HEK293T (cell line): ENCODE measurements around the gene RAPGEF1.
A peak's percentile ranks its signal among the peaks of the same experiment; 100 is the strongest.

ENCODE experiments used
- CTCF ChIA-PET: fragments of 350-600 bp; formaldehyde crosslinking; extraction: SDS; loops from one replicate; lab custom pipeline; 2021; ENCODE audit warnings: antibody characterized with exemption, inconsistent platforms; lab: Yijun Ruan, JAX
- POLR2A ChIA-PET: fragments of 350-600 bp; formaldehyde crosslinking; extraction: SDS; loops from one replicate; lab custom pipeline; 2020; ENCODE audit warnings: antibody characterized with exemption, inconsistent platforms; lab: Yijun Ruan, JAX
- DNase-seq: peaks from one replicate; pipeline ENCODE4 v3.0.0; 2012; ENCODE audit warnings: mixed read lengths; ENCODE audit errors: extremely low spot score
- ARNT ChIP-seq: fragments of 450-650 bp; IDR thresholded peaks from 2 replicates; pipeline ENCODE4 v1.6.1; 2017; ENCODE audit warnings: mild to moderate bottlenecking
- BHLHE40 ChIP-seq: fragments of 450-650 bp; IDR thresholded peaks from 2 replicates; pipeline ENCODE4 v1.6.1; 2016; ENCODE audit warnings: mild to moderate bottlenecking, moderate library complexity, borderline replicate concordance
- CTBP1 ChIP-seq: fragments of 450-650 bp; IDR thresholded peaks from 2 replicates; pipeline ENCODE4 v1.6.1; 2016; ENCODE audit warnings: borderline replicate concordance
- ELF4 ChIP-seq: fragments of 450-650 bp; IDR thresholded peaks from 2 replicates; pipeline ENCODE4 v1.6.1; 2017; ENCODE audit warnings: antibody characterized with exemption
- FOXA1 ChIP-seq: fragments of 450-650 bp; IDR thresholded peaks from 2 replicates; pipeline ENCODE4 v1.6.1; 2016; ENCODE audit warnings: mild to moderate bottlenecking
- FOXK2 ChIP-seq: fragments of 450-650 bp; IDR thresholded peaks from 2 replicates; pipeline ENCODE4 v1.6.1; 2016; ENCODE audit warnings: mild to moderate bottlenecking
- FOXM1 ChIP-seq: fragments of 450-650 bp; IDR thresholded peaks from 2 replicates; pipeline ENCODE4 v1.6.1; 2017; ENCODE audit warnings: mild to moderate bottlenecking, borderline replicate concordance
- HDGF ChIP-seq: fragments of 450-650 bp; IDR thresholded peaks from 2 replicates; pipeline ENCODE4 v1.6.1; 2017; ENCODE audit warnings: antibody characterized with exemption, borderline replicate concordance
- L3MBTL2 ChIP-seq: fragments of 450-650 bp; conservative IDR thresholded peaks from 2 replicates; pipeline ENCODE4 v1.6.1; 2016; ENCODE audit warnings: mild to moderate bottlenecking
- LEF1 ChIP-seq: fragments of 450-650 bp; IDR thresholded peaks from 2 replicates; pipeline ENCODE4 v1.6.1; 2017; ENCODE audit warnings: mild to moderate bottlenecking, borderline replicate concordance
- NFRKB ChIP-seq: fragments of 450-650 bp; IDR thresholded peaks from 2 replicates; pipeline ENCODE4 v1.6.1; 2016; ENCODE audit warnings: mild to moderate bottlenecking, moderate library complexity
- PKNOX1 ChIP-seq: fragments of 450-650 bp; IDR thresholded peaks from 2 replicates; pipeline ENCODE4 v1.6.1; 2016
- SP1 ChIP-seq: fragments of 450-650 bp; IDR thresholded peaks from 2 replicates; pipeline ENCODE4 v1.6.1; 2017
- SUZ12 ChIP-seq: fragments of 450-650 bp; IDR thresholded peaks from 2 replicates; pipeline ENCODE4 v1.6.1; 2016; ENCODE audit warnings: mild to moderate bottlenecking
- TARDBP ChIP-seq: fragments of 450-650 bp; IDR thresholded peaks from 2 replicates; pipeline ENCODE4 v1.6.1; 2016
- ZNF384 ChIP-seq: fragments of 450-650 bp; IDR thresholded peaks from 2 replicates; pipeline ENCODE4 v1.6.1; 2016

RAPGEF1 gene

GRCh38 chr9:131537946-131538345 is 201.9 kb downstream of the RAPGEF1 start:
- TF ChIP-seq CTBP1 (no peak), SP1 (no peak), HDGF (no peak), SUZ12 (no peak), LEF1 (no peak), L3MBTL2 (no peak), ARNT (no peak), ELF4 (no peak), FOXM1 (no peak), FOXA1 (no peak), NFRKB (no peak), PKNOX1 (no peak), FOXK2 (no peak), ZNF384 (no peak)
- ChIA-PET POLR2A (no interaction called here), CTCF (no interaction called here)
- DNase-seq, result no peak

- POLR2A ChIA-PET, result no interaction called here
- TF ChIP-seq NFRKB (no peak), PKNOX1 (peak; percentile 29; the same call in 1 of the 2 replicates)
- DNase-seq, result no peak
- CTCF ChIA-PET, result no interaction called here
Observed at GRCh38 chr9:131534721-131535237, 205.1 kb downstream of the RAPGEF1 start.

- POLR2A ChIA-PET, result interaction anchor here (1.0 to 1.8 kb wide), 4 partner anchors 13 to 214 kb away, joined by 3 to 6 read pairs (median 4); partner anchors contain the start of gene PRRT1B
Observed at GRCh38 chr9:131530920-131531832, 208.7 kb downstream of the RAPGEF1 start, which contains the start of gene UCK1. Gene UCK1 (minus strand): TSS chr9:131531263. CDS start chr9:131531174, 89 bp downstream.

GRCh38 chr9:131530546-131530919 is 209.3 kb downstream of the RAPGEF1 start:
- peak; percentile 66 for DNase-seq
- POLR2A ChIA-PET, result interaction anchor here (1.0 to 1.3 kb wide), 3 partner anchors 14 to 214 kb away, joined by 3 to 4 read pairs (median 3); partner anchors contain the start of gene PRRT1B

More at GRCh38 chr9:131530920-131531832, 208.7 kb downstream of the RAPGEF1 start, which contains the start of gene UCK1:
- peak; percentile 97 for DNase-seq
- no peak for TF ChIP-seq HDGF
- no peak for TF ChIP-seq NFRKB
- TF ChIP-seq PKNOX1, result no peak
- TF ChIP-seq LEF1, result no peak
- peak; percentile 57 for TF ChIP-seq L3MBTL2
- TF ChIP-seq CTBP1, result no peak
- no peak for TF ChIP-seq ZNF384
- CTCF ChIA-PET, result no interaction called here

GRCh38 chr9:131529597-131530545 is 210.0 kb downstream of the RAPGEF1 start:
- no peak for DNase-seq
- ChIA-PET POLR2A (interaction anchor here (0.8 kb wide), 1 partner anchor 17 kb away, joined by 3 read pairs; no protein-coding TSS in a partner anchor), CTCF (no interaction called here)
- TF ChIP-seq BHLHE40, result no peak
- TF ChIP-seq FOXM1, result no peak
- no peak for TF ChIP-seq FOXK2

More at GRCh38 chr9:131530546-131530919, 209.3 kb downstream of the RAPGEF1 start:
- CTCF ChIA-PET, result no interaction called here
- TF ChIP-seq L3MBTL2 (peak; percentile 72), HDGF (no peak)

GRCh38 chr9:131528886-131529505 is 210.9 kb downstream of the RAPGEF1 start:
- CTCF ChIA-PET, result no interaction called here
- POLR2A ChIA-PET, result no interaction called here
- no peak for TF ChIP-seq HDGF
- no peak for TF ChIP-seq ZNF384
- no peak for TF ChIP-seq LEF1
- TF ChIP-seq FOXM1, result no peak
- TF ChIP-seq TARDBP, result no peak
- no peak for TF ChIP-seq BHLHE40
- TF ChIP-seq L3MBTL2, result no peak
- TF ChIP-seq ELF4, result no peak
- TF ChIP-seq SP1, result no peak
- TF ChIP-seq FOXK2, result no peak
- no peak for TF ChIP-seq PKNOX1
- TF ChIP-seq CTBP1, result no peak
- TF ChIP-seq NFRKB, result no peak
- no peak for TF ChIP-seq FOXA1
- TF ChIP-seq ARNT, result no peak
- TF ChIP-seq SUZ12, result no peak
- no peak for DNase-seq
